IPS-18c (cell line): Measurements from ENCODE around the gene ULK1.

ENCODE experiments used
- H3K4me3 ChIP-seq: 2 replicates; pipeline ENCODE4 v1.7.0; 2013; ENCODE audit warnings: low read depth, mild to moderate bottlenecking, low read length, moderate library complexity; ENCODE audit not compliant: insufficient read depth
- H3K9me3 ChIP-seq: one replicate; pipeline ENCODE4 v1.6.1; 2013; ENCODE audit warnings: mild to moderate bottlenecking, low read length, moderate library complexity; ENCODE audit not compliant: control insufficient read depth, insufficient read depth

The ULK1 gene

GRCh38 chr12:131962069-131962468 lies 67.6 kb downstream of the ULK1 start:
- peaks cover 2% of the 10 kb centered on the region for H3K9me3 ChIP-seq
- no peak overlapping the region for H3K4me3 ChIP-seq

GRCh38 chr12:131963381-131963780 lies 69.0 kb downstream of the ULK1 start:
- Histone ChIP-seq H3K4me3 (no peak overlapping the region), H3K9me3 (peaks cover 2% of the 10 kb centered on the region)

- H3K4me3 ChIP-seq: no peak overlapping the region
- peaks cover 2% of the 10 kb centered on the region for H3K9me3 ChIP-seq
Measured at GRCh38 chr12:131965073-131965472, 70.7 kb downstream of the ULK1 start.

GRCh38 chr12:131971226-131971625 lies 76.8 kb downstream of the ULK1 start:
- Histone ChIP-seq H3K9me3 (peaks cover 2% of the 10 kb centered on the region), H3K4me3 (no peak overlapping the region)
